GM12878 (cell line): ENCODE data around the gene INAFM1. TPM values are rescaled to one million over a fixed set of nuclear protein-coding genes. Genes with fewer than 3 reads are reported as not detected.
A peak's percentile ranks its signal among the peaks of the same experiment; 100 is the strongest.

Source experiments
- ATAC-seq: fragments of 200-7000 bp; cut with Tn5 transposase; 3 replicates; pipeline ENCODE4 v1.9.1; 2020; ENCODE audit warnings: mild to moderate bottlenecking, moderate library complexity
- Bru-seq: library from RNA; stranded (reverse); fragments of 400-500 nt; gene quantifications from one replicate; lab custom pipeline; 2021; lab: Mats Ljungman, UMichigan
- BruChase-seq, 2 experiments: library from RNA; stranded (reverse); fragments of 400-500 nt; gene quantifications; one replicate each; lab custom pipeline; 2021; lab: Mats Ljungman, UMichigan
- BruUV-seq: library from RNA; stranded (reverse); fragments of 400-500 nt; replicated peaks from 2 replicates; lab custom pipeline; 2021; lab: Mats Ljungman, UMichigan
- CTCF ChIA-PET: fragments of 300-600 bp; sonication (Branson Sonifier 250); formaldehyde crosslinking; extraction: SDS; loops from one replicate; lab custom pipeline; 2021; ENCODE audit warnings: inconsistent platforms; lab: Yijun Ruan, JAX
- POLR2A ChIA-PET: fragments of 350-600 bp; formaldehyde crosslinking; extraction: SDS; loops from one replicate; lab custom pipeline; 2021; ENCODE audit warnings: inconsistent platforms; lab: Charles Lee
- RAD21 ChIA-PET: fragments of 300-600 bp; sonication (Branson Sonifier 250); formaldehyde crosslinking; loops from one replicate; lab custom pipeline; 2023; ENCODE audit warnings: antibody characterized with exemption; ENCODE audit not compliant: unreplicated experiment; lab: Charles Lee
- SMC1A ChIA-PET: fragments of 300-600 bp; sonication (Branson Sonifier 250); formaldehyde crosslinking; loops from one replicate; lab custom pipeline; 2023; ENCODE audit not compliant: unreplicated experiment, uncharacterized antibody; lab: Charles Lee
- DNase-seq: peaks from one replicate; pipeline ENCODE4 v3.0.0-alpha.2; 2011; ENCODE audit warnings: low read depth, low spot score
- FAIRE-seq: peaks from 3 replicates; lab custom pipeline; 2011; peaks lifted over from hg19 to GRCh38; lab: Jason Lieb, UNC
- H2AFZ ChIP-seq: 2 replicates; pipeline ENCODE4 v1.6.0; 2011; ENCODE audit warnings: low read depth, low read length, control low read depth; ENCODE audit not compliant: control insufficient read depth
- H3K27ac ChIP-seq: 2 replicates; pipeline ENCODE4 v1.5.1; 2011; ENCODE audit warnings: control low read depth; ENCODE audit not compliant: control insufficient read depth, insufficient read depth
- H3K27me3 ChIP-seq, 2 experiments: replicated peaks in 1 of 2; 2 replicates each; pipeline versions ENCODE4 v1.6.0 to v1.6.1; 2011; ENCODE audit warnings: low read length in 1 of 2; ENCODE audit not compliant: control insufficient read depth in 2 of 2, insufficient read depth in 2 of 2
- H3K36me3 ChIP-seq, 2 experiments: 2 replicates each; pipeline ENCODE4 v1.5.1; 2011; ENCODE audit warnings: low read length in 1 of 2; ENCODE audit not compliant: control insufficient read depth in 2 of 2, insufficient read depth in 2 of 2
- H3K4me1 ChIP-seq: 2 replicates; pipeline ENCODE4 v1.6.1; 2011; ENCODE audit warnings: mild to moderate bottlenecking, low read length, moderate library complexity, mixed read lengths; ENCODE audit not compliant: control insufficient read depth, insufficient read depth
- H3K4me2 ChIP-seq: 2 replicates; pipeline ENCODE4 v1.6.0; 2011; ENCODE audit warnings: control low read depth; ENCODE audit not compliant: control insufficient read depth, insufficient read depth
- H3K4me3 ChIP-seq: fragments of 200-600 bp; sonication (generic); 2 replicates; pipeline ENCODE4 v1.5.1; 2016
- H3K79me2 ChIP-seq: 2 replicates; pipeline ENCODE4 v1.6.0; 2011; ENCODE audit warnings: low read length; ENCODE audit not compliant: control insufficient read depth, insufficient read depth
- H3K9ac ChIP-seq: 2 replicates; pipeline ENCODE4 v1.8.0; 2011; ENCODE audit warnings: low read length, control low read depth, mixed read lengths; ENCODE audit not compliant: control insufficient read depth, insufficient read depth
- H3K9me3 ChIP-seq: replicated peaks from 3 replicates; pipeline ENCODE4 v1.5.1; 2011; ENCODE audit warnings: mild to moderate bottlenecking, low read length; ENCODE audit not compliant: control insufficient read depth, insufficient read depth
- H4K20me1 ChIP-seq: 2 replicates; pipeline ENCODE4 v1.6.0; 2011; ENCODE audit not compliant: control insufficient read depth, insufficient read depth
- BACH1 ChIP-seq: fragments of 450-650 bp; IDR thresholded peaks from 2 replicates; pipeline ENCODE4 v1.6.1; 2017; ENCODE audit warnings: mild to moderate bottlenecking, borderline replicate concordance
- CREB1 ChIP-seq: IDR thresholded peaks from 2 replicates; pipeline ENCODE4 v1.6.1; 2012; ENCODE audit warnings: low read depth, mild to moderate bottlenecking, inconsistent platforms
- EGR1 ChIP-seq, 2 experiments: IDR thresholded peaks; 1 replicate in 1 of 2; 2 replicates in 1 of 2; pipeline ENCODE4 v1.6.1; 2011 to 2012; ENCODE audit warnings: low read depth in 2 of 2, low read length in 2 of 2, borderline replicate concordance in 1 of 2, mild to moderate bottlenecking in 1 of 2, moderate library complexity in 1 of 2
- IKZF2 ChIP-seq, 2 experiments: fragments of 450-650 bp; IDR thresholded peaks; 2 replicates each; pipeline ENCODE4 v1.6.1; 2017; ENCODE audit warnings: mild to moderate bottlenecking in 2 of 2, moderate library complexity in 2 of 2
- KAT2A ChIP-seq: conservative IDR thresholded peaks from 2 replicates; pipeline ENCODE4 v1.6.1; 2011; ENCODE audit warnings: low read depth, low read length; ENCODE audit not compliant: control insufficient read depth
- KDM1A ChIP-seq: fragments of 200-600 bp; sonication (generic); IDR thresholded peaks from 2 replicates; pipeline ENCODE4 v1.6.1; 2016; ENCODE audit warnings: borderline replicate concordance
- NR2C1 ChIP-seq: fragments of 450-650 bp; IDR thresholded peaks from 2 replicates; pipeline ENCODE4 v1.6.1; 2017; ENCODE audit warnings: antibody characterized with exemption, mild to moderate bottlenecking, moderate library complexity
- POLR2AphosphoS2 ChIP-seq: IDR thresholded peaks from 2 replicates; pipeline ENCODE4 v1.6.1; 2011; ENCODE audit warnings: low read depth, mild to moderate bottlenecking, low read length, improper control_type of control experiment, moderate library complexity
- RAD21 ChIP-seq: IDR thresholded peaks from 2 replicates; pipeline ENCODE4 v1.6.1; 2011; ENCODE audit warnings: mild to moderate bottlenecking, low read depth, low read length, moderate library complexity; ENCODE audit not compliant: insufficient read depth
- RELA ChIP-seq: fragments of 450-650 bp; IDR thresholded peaks from 2 replicates; pipeline ENCODE4 v1.8.0; 2014; ENCODE audit warnings: borderline replicate concordance; ENCODE audit not compliant: partially characterized antibody
- RUNX3 ChIP-seq: IDR thresholded peaks from 2 replicates; pipeline ENCODE4 v1.6.1; 2012; ENCODE audit warnings: low read length, inconsistent platforms
- SIN3A ChIP-seq: IDR thresholded peaks from 2 replicates; pipeline ENCODE4 v1.6.1; 2012; ENCODE audit warnings: low read depth, low read length, improper control_type of control experiment
- SKIL ChIP-seq: fragments of 450-650 bp; IDR thresholded peaks from 2 replicates; pipeline ENCODE4 v1.6.1; 2017; ENCODE audit warnings: mild to moderate bottlenecking, low read depth, inconsistent platforms; ENCODE audit not compliant: poor library complexity, severe bottlenecking
- SMARCA5 ChIP-seq: fragments of 450-650 bp; IDR thresholded peaks from 2 replicates; pipeline ENCODE4 v1.6.1; 2017; ENCODE audit warnings: mild to moderate bottlenecking
- SPI1 ChIP-seq: IDR thresholded peaks from 2 replicates; pipeline ENCODE4 v1.6.1; 2011; ENCODE audit warnings: low read depth, mild to moderate bottlenecking, low read length, moderate library complexity, borderline replicate concordance; ENCODE audit not compliant: insufficient read depth
- SREBF1 ChIP-seq: IDR thresholded peaks from 2 replicates; pipeline ENCODE4 v1.6.1; 2012; ENCODE audit warnings: mild to moderate bottlenecking, low read length
- YBX1 ChIP-seq: fragments of 450-650 bp; IDR thresholded peaks from 2 replicates; pipeline ENCODE4 v1.6.1; 2016; ENCODE audit warnings: antibody characterized with exemption
- WGBS: methylation state at CpG from one replicate; pipeline ENCODE4 v1.1.6; 2016; ENCODE audit warnings: low lambda C conversion rate; ENCODE audit not compliant: insufficient replicate concordance, insufficient coverage; ENCODE audit errors: missing lambda C conversion rate; 5-methylcytosine and 5-hydroxymethylcytosine counted together
- in situ Hi-C: fragments of 300-500 bp; cut with MboI; formaldehyde crosslinking; loops from 9 replicates; pipeline ENCODE4 v1.14.3; 2018; ENCODE audit warnings: mixed read lengths
- intact Hi-C: fragments of 100-400 bp; cut with micrococcal nuclease; formaldehyde crosslinking; loops from one replicate; pipeline ENCODE4 v1.14.2; 2022; ENCODE audit not compliant: unreplicated experiment
- long read RNA-seq, 2 experiments: library from polyadenylated mRNA; unstranded; transcript quantifications; one replicate each; pipeline ENCODE4 v2.0.0, GENCODE V29; 2019 to 2020
- polyA minus RNA-seq, 3 experiments: library from RNA; depleted of rRNA, polyadenylated mRNA; stranded (reverse); fragments of >200 nt; gene quantifications; 2 replicates each; pipeline ENCODE4 v1.2.3, GENCODE V29; 2011
- polyA plus RNA-seq, 11 experiments: library from polyadenylated mRNA; depleted of rRNA in 4 of 11; unstranded in 6 of 11; stranded (reverse) in 5 of 11; fragments of >200 nt; fragmentation: Nextera tagmentation in 4 of 11; fragmentation: Illumina TruSeq in 1 of 11; extraction: Ambion mirVana in 4 of 11; extraction: Trizol in 1 of 11; gene quantifications; 1 replicate in 1 of 11; 2 replicates in 10 of 11; pipeline versions ENCODE4 v1.2.1 to v1.2.3, GENCODE V29; 2011 to 2016; ENCODE audit warnings: inconsistent platforms in 2 of 11, missing spikeins in 2 of 11, low read depth in 1 of 11
- total RNA-seq, 4 experiments: library from RNA; depleted of rRNA in 3 of 4; stranded (reverse); fragments of >200 nt in 3 of 4; fragmentation: Illumina TruSeq in 1 of 4; extraction: Trizol in 1 of 4; gene quantifications; 2 replicates each; pipeline versions ENCODE4 v1.2.1 to v1.2.3, GENCODE V29; 2013 to 2021

Gene INAFM1
- total RNA-seq (2013; cell fraction: nucleolus; rRNA removed): 1.2 and 2.7 TPM in 2 replicates
- 2.0 and 2.1 TPM in 2 replicates for total RNA-seq (2014; rRNA removed)
- total RNA-seq (2014; rRNA removed; fragmentation: Illumina TruSeq; extraction: Trizol): 0.51 and 0.63 TPM in 2 replicates
- total RNA-seq (2021): 6.1 and 6.8 TPM in 2 replicates
- 0.46 TPM for polyA plus RNA-seq (2011; ENCODE audit: low read depth)
- 0.40 and 0.86 TPM in 2 replicates for polyA plus RNA-seq (2011; rRNA removed)
- 1.2 and 1.5 TPM in 2 replicates for polyA plus RNA-seq (2011; cell fraction: cytosol; rRNA removed)
- 4.8 and 6.7 TPM in 2 replicates for polyA plus RNA-seq (2011; cell fraction: nucleus; rRNA removed)
- 3.8 and 5.8 TPM in 2 replicates for polyA plus RNA-seq (2012)
- 0.30 and 0.57 TPM in 2 replicates for polyA plus RNA-seq (2014; fragmentation: Illumina TruSeq; extraction: Trizol)
- polyA plus RNA-seq (2014; fragmentation: Nextera tagmentation; extraction: Ambion mirVana): under 1 TPM in 1 of 2 experiments, not detected in 1; 0.58 TPM
- 4.5 and 4.8 TPM in 2 replicates for polyA plus RNA-seq (2014; rRNA removed)
- polyA plus RNA-seq (2016; fragmentation: Nextera tagmentation; extraction: Ambion mirVana): 1 to 10 TPM; 1.1 to 1.4 TPM
- 0.57 TPM in 1 of 2 replicates, not detected in the other for polyA minus RNA-seq (2011; rRNA and poly(A)+ RNA removed)
- 0.94 TPM in 1 of 2 replicates, not detected in the other for polyA minus RNA-seq (2011; cell fraction: cytosol; rRNA and poly(A)+ RNA removed)
- polyA minus RNA-seq (2011; cell fraction: nucleus; rRNA and poly(A)+ RNA removed): 1.5 and 2.1 TPM in 2 replicates
- Bru-seq, nascent RNA: percentile 59 among the genes with signal in this experiment
- BruChase-seq, experiment 1, labeled RNA remaining after a 6-hour chase: percentile 69 among the genes with signal in this experiment
- BruChase-seq, experiment 2, labeled RNA remaining after a 2-hour chase: percentile 74 among the genes with signal in this experiment
- long read RNA-seq, experiment 1, partial matches to known transcripts: 0 of 2 reads
- long read RNA-seq, experiment 1, other reads (novel, unspliced or antisense): 2 of 2 reads
- long read RNA-seq, experiment 2: 0 reads

GRCh38 chr19:47274071-47274890 lies at the start of gene INAFM1:
INAFM1 (plus strand) TSS chr19:47274885; CDS start chr19:47274920, 35 bp downstream.
- DNase-seq (peak; percentile 67), ATAC-seq (peak; percentile 87), FAIRE-seq (peak; percentile 80)
- ChIA-PET RAD21 (interaction anchor here (0.5 to 2.4 kb wide), 15 partner anchors 10 to 244 kb away, joined by 3 to 39 read pairs (median 4); partner anchors contain the start of genes CCDC9 and DHX34), POLR2A (interaction anchor here (0.6 to 3.6 kb wide), 18 partner anchors 12 to 654 kb away, joined by 3 to 39 read pairs (median 4); partner anchors contain the start of genes CCDC9 and DHX34), SMC1A (interaction anchor here (1.0 to 2.8 kb wide), 7 partner anchors 10 to 154 kb away, joined by 3 to 9 read pairs (median 5); partner anchors contain the start of gene CCDC9), CTCF (interaction anchor here (0.8 to 4.0 kb wide), 7 partner anchors 10 to 115 kb away, joined by 3 to 28 read pairs (median 4); partner anchors contain the start of genes CCDC9 and DHX34)
- peak within 1 kb of the TSS; percentile 98 for H3K4me2 ChIP-seq
- H3K79me2 ChIP-seq: no peaks in the 10 kb centered on the region; the same call in 1 of the 2 replicates
- intact Hi-C loops (no loop called here), in situ Hi-C loops (no loop called here)
- peak within 1 kb of the TSS; percentile 86 for H3K4me3 ChIP-seq
- H3K4me1 ChIP-seq: peaks cover 10% of the 10 kb centered on the region
- H3K36me3 ChIP-seq: peaks cover 0 to 1% of the 10 kb centered on the region in 2 experiments; a peak in 2 of 4 replicates
- peak within 1 kb of the TSS; percentile 99 for H3K27ac ChIP-seq
- WGBS: under 1% methylated on average over 22 of the region's 72 CpGs
- H3K9me3 ChIP-seq: no peaks in the 10 kb centered on the region
- peak within 1 kb of the TSS; percentile 99 for H3K9ac ChIP-seq
- no TSS peak for BruUV-seq
- H4K20me1 ChIP-seq: peaks cover 4% of the 10 kb centered on the region; the same call in 1 of the 2 replicates
- H3K27me3 ChIP-seq: no peaks in the 10 kb centered on the region
- H2AFZ ChIP-seq: peak within 1 kb of the TSS; percentile 78
- TF ChIP-seq SREBF1 (no peak), NR2C1 (no peak), SKIL (no peak), CREB1 (peak; percentile 58), KDM1A (no peak), SMARCA5 (peak; percentile 91), BACH1 (peak; percentile 85), SIN3A (0 out of 2 replicates have a peak, but pooled peaks have one; percentile 47), EGR1 (IDR thresholded peaks at IDR 0.05; ENCODE audit: borderline replicate concordance in 1 of 2, low read depth in 2 of 2, low read length in 2 of 2) (peak in 1 of 2 experiments; percentile 76; a peak in 2 of 3 replicates), RUNX3 (peak; percentile 65), IKZF2 (IDR thresholded peaks at IDR 0.05) (peak in 1 of 2 experiments; percentile 63; a peak in 2 of 4 replicates), KAT2A (no peak), SPI1 (peak; percentile 41; the same call in 1 of the 2 replicates), RELA (peak; percentile 29), RAD21 (no peak), YBX1 (no peak), POLR2AphosphoS2 (peak; percentile 62; the same call in 1 of the 2 replicates)
